Measurements from ENCODE around the gene TADA2B. TPM values are rescaled to one million over a fixed set of nuclear protein-coding genes. Genes with fewer than 3 reads are reported as not detected.

Gene TADA2B
- total and polyA plus RNA-seq, 10 of the 15 experiments (the other 5 are each of a cell fraction or from before 2014, with no cell fraction given), result 0.66 to 12.0 (median 5.6) TPM

GRCh38 chr4:7034262-7035081, 8.7 kb upstream of the TADA2B start:
- no peaks in the 10 kb centered on the region for H3K9me3 ChIP-seq (replicated peaks; ENCODE audit: control insufficient read depth, insufficient read depth, low read length)
- no peaks in the 10 kb centered on the region for H3K4me1 ChIP-seq (ENCODE audit: control insufficient read depth, insufficient read depth, low read length)
- no peaks in the 10 kb centered on the region for H4K20me1 ChIP-seq (ENCODE audit: control insufficient read depth, insufficient read depth)
- no peak for TF ChIP-seq IRF3 (IDR thresholded peaks at IDR 0.05)
- no peak for TF ChIP-seq HDGF (IDR thresholded peaks at IDR 0.05)
- TF ChIP-seq POLR2AphosphoS2 (IDR thresholded peaks at IDR 0.05; ENCODE audit: low read depth, low read length), result no peak
- ChIA-PET CTCF (interaction anchor here (1.2 kb wide), 1 partner anchor 60 kb away, joined by 3 read pairs; no protein-coding TSS in a partner anchor), POLR2A (no interaction called here), RAD21 (ENCODE audit: unreplicated experiment) (interaction anchor here (0.7 kb wide), 1 partner anchor 69 kb away, joined by 3 read pairs; no protein-coding TSS in a partner anchor), SMC1A (ENCODE audit: uncharacterized antibody, unreplicated experiment) (interaction anchor here (1.3 kb wide), 1 partner anchor 60 kb away, joined by 3 read pairs; no protein-coding TSS in a partner anchor)
- H3K4me2 ChIP-seq (ENCODE audit: control insufficient read depth, insufficient read depth), result no peak overlapping the region
- no peak overlapping the region for H3K4me3 ChIP-seq
- no peak overlapping the region for H3K27ac ChIP-seq (ENCODE audit: control insufficient read depth, insufficient read depth)
- in situ Hi-C loops (cut with MboI), result no loop called here
- no peaks in the 10 kb centered on the region for H3K79me2 ChIP-seq (ENCODE audit: control insufficient read depth, insufficient read depth, low read length)
- FAIRE-seq (no peak), DNase-seq (ENCODE audit: low read depth, low spot score) (no peak), ATAC-seq (no peak; the same call in 2 of the 3 replicates)
- H3K9ac ChIP-seq (ENCODE audit: control insufficient read depth, insufficient read depth, low read length), result no peak overlapping the region
- 95% methylated on average over 20 of the region's 20 CpGs for WGBS (ENCODE audit: insufficient coverage, insufficient replicate concordance, low lambda C conversion rate, missing lambda C conversion rate)
- H3K36me3 ChIP-seq (ENCODE audit: control insufficient read depth in 2 of 2, insufficient read depth in 2 of 2, low read length in 1 of 2), result peaks cover 7 to 12% of the 10 kb centered on the region in 2 experiments
- no peak overlapping the region for H2AFZ ChIP-seq (ENCODE audit: control insufficient read depth, low read depth, low read length)
- no peaks in the 10 kb centered on the region for H3K27me3 ChIP-seq (replicated peaks in 1 of 2; ENCODE audit: control insufficient read depth in 2 of 2, insufficient read depth in 2 of 2, low read length in 1 of 2)
- no TSS peak for BruUV-seq (replicated peaks)
- intact Hi-C loops (cut with micrococcal nuclease; ENCODE audit: unreplicated experiment), result no loop called here

GRCh38 chr4:7037425-7037824, 5.7 kb upstream of the TADA2B start:
- Histone ChIP-seq H2AFZ (ENCODE audit: control insufficient read depth, low read depth, low read length) (no peak overlapping the region), H3K9ac (ENCODE audit: control insufficient read depth, insufficient read depth, low read length) (no peak overlapping the region), H3K36me3 (ENCODE audit: control insufficient read depth in 2 of 2, insufficient read depth in 2 of 2, low read length in 1 of 2) (peaks cover 0 to under 1% of the 10 kb centered on the region in 2 experiments; a peak in 2 of 4 replicates), H3K79me2 (ENCODE audit: control insufficient read depth, insufficient read depth, low read length) (no peaks in the 10 kb centered on the region), H3K4me3 (no peak overlapping the region), H3K27ac (ENCODE audit: control insufficient read depth, insufficient read depth) (no peak overlapping the region), H3K9me3 (replicated peaks; ENCODE audit: control insufficient read depth, insufficient read depth, low read length) (no peaks in the 10 kb centered on the region), H4K20me1 (ENCODE audit: control insufficient read depth, insufficient read depth) (no peaks in the 10 kb centered on the region), H3K4me1 (ENCODE audit: control insufficient read depth, insufficient read depth, low read length) (peaks cover 4% of the 10 kb centered on the region; the same call in 1 of the 2 replicates), H3K27me3 (replicated peaks in 1 of 2; ENCODE audit: control insufficient read depth in 2 of 2, insufficient read depth in 2 of 2, low read length in 1 of 2) (peaks cover 0 to 2% of the 10 kb centered on the region in 2 experiments; a peak in 1 of 4 replicates), H3K4me2 (ENCODE audit: control insufficient read depth, insufficient read depth) (no peak overlapping the region)
- DNase-seq (ENCODE audit: low read depth, low spot score) (no peak), ATAC-seq (peak; percentile 60), FAIRE-seq (no peak)
- 53% methylated on average over 6 of the region's 6 CpGs for WGBS (ENCODE audit: insufficient coverage, insufficient replicate concordance, low lambda C conversion rate, missing lambda C conversion rate)
- SMC1A ChIA-PET (ENCODE audit: uncharacterized antibody, unreplicated experiment), result interaction anchor here (0.6 kb wide), 1 partner anchor 24 kb away, joined by 3 read pairs; no protein-coding TSS in a partner anchor
- in situ Hi-C loops (cut with MboI) (no loop called here), intact Hi-C loops (cut with micrococcal nuclease; ENCODE audit: unreplicated experiment) (no loop called here)
- BruUV-seq (replicated peaks), result no TSS peak
- RAD21 ChIA-PET (ENCODE audit: unreplicated experiment), result no interaction called here
- CTCF ChIA-PET, result interaction anchor here (1.7 kb wide), 1 partner anchor 34 kb away, joined by 3 read pairs; no protein-coding TSS in a partner anchor
- POLR2A ChIA-PET, result interaction anchor here (0.6 kb wide), 1 partner anchor 1457 kb away, joined by 4 read pairs; no protein-coding TSS in a partner anchor
- TF ChIP-seq RB1 (IDR thresholded peaks at IDR 0.05; ENCODE audit: borderline replicate concordance) (no peak), PRDM15 (CRISPR knock-in tag; IDR thresholded peaks at IDR 0.05) (no peak), SMC3 (IDR thresholded peaks at IDR 0.05; ENCODE audit: borderline replicate concordance, low read length) (peak; percentile 21; the same call in 1 of the 2 replicates), TCF7 (IDR thresholded peaks at IDR 0.05; ENCODE audit: borderline replicate concordance) (no peak), CTCF (IDR thresholded peaks at IDR 0.05 in 2 of 3, conservative IDR thresholded peaks at IDR 0.05 in 1 of 3; ENCODE audit: control insufficient read depth in 2 of 3, extremely low read depth in 1 of 3, insufficient read depth in 1 of 3, low read depth in 3 of 3, low read length in 3 of 3) (peak in 2 of 3 experiments; percentile 19 to 21; a peak in 2 of 6 replicates)

Measured in GM12878 (cell line).